GM12892 (cell line): ENCODE measurements around the gene ENGASE.

ENCODE experiments used
- DNase-seq: peaks from one replicate; pipeline ENCODE4 v3.0.0; 2011; ENCODE audit not compliant: insufficient read length
- FAIRE-seq: peaks from 2 replicates; lab custom pipeline; 2011; peaks lifted over from hg19 to GRCh38; lab: Jason Lieb, UNC
- POLR2A ChIP-seq: IDR thresholded peaks from 2 replicates; pipeline ENCODE4 v1.6.1; 2011; ENCODE audit warnings: low read depth, low read length, control low read depth
- POLR2AphosphoS5 ChIP-seq: IDR thresholded peaks from 2 replicates; pipeline ENCODE4 v1.6.1; 2011; ENCODE audit warnings: low read depth, low read length, control low read depth
- TAF1 ChIP-seq: IDR thresholded peaks from 2 replicates; pipeline ENCODE4 v1.6.1; 2011; ENCODE audit warnings: low read depth, mild to moderate bottlenecking, control low read depth, low read length, borderline replicate concordance

ENGASE gene

GRCh38 chr17:79104898-79105600 lies 30.4 kb downstream of the ENGASE start:
- TF ChIP-seq TAF1: no peak
- no peak for FAIRE-seq

GRCh38 chr17:79105937-79106336 lies 31.3 kb downstream of the ENGASE start:
- no peak for FAIRE-seq
- TF ChIP-seq TAF1 (no peak), POLR2AphosphoS5 (no peak), POLR2A (no peak)
- DNase-seq: no peak

More at GRCh38 chr17:79104898-79105600, 30.4 kb downstream of the ENGASE start:
- DNase-seq: no peak

GRCh38 chr17:79106958-79107357 lies 32.3 kb downstream of the ENGASE start:
- FAIRE-seq: no peak
- TF ChIP-seq POLR2A (no peak), TAF1 (no peak), POLR2AphosphoS5 (no peak)
- no peak for DNase-seq

GRCh38 chr17:79107499-79108231 lies 33.0 kb downstream of the ENGASE start:
- TF ChIP-seq TAF1 (no peak), POLR2AphosphoS5 (no peak), POLR2A (no peak)
- no peak for FAIRE-seq
- no peak for DNase-seq

- DNase-seq: no peak
- TF ChIP-seq POLR2AphosphoS5 (no peak), POLR2A (no peak), TAF1 (no peak)
- FAIRE-seq: no peak
Measured at GRCh38 chr17:79108232-79108850, 33.7 kb downstream of the ENGASE start.

GRCh38 chr17:79108870-79109269 lies 34.2 kb downstream of the ENGASE start:
- DNase-seq (no peak), FAIRE-seq (no peak)
- TF ChIP-seq POLR2AphosphoS5 (no peak), POLR2A (no peak), TAF1 (no peak)

GRCh38 chr17:79109584-79109983 lies 35.0 kb downstream of the ENGASE start:
- FAIRE-seq (no peak), DNase-seq (no peak)
- TF ChIP-seq TAF1: no peak

- DNase-seq (no peak), FAIRE-seq (no peak)
- no peak for TF ChIP-seq POLR2AphosphoS5
- no peak for TF ChIP-seq TAF1
- TF ChIP-seq POLR2A: no peak
Measured at GRCh38 chr17:79111097-79111496, 36.5 kb downstream of the ENGASE start.

- DNase-seq (no peak), FAIRE-seq (no peak)
- TF ChIP-seq POLR2A: no peak
- TF ChIP-seq POLR2AphosphoS5: no peak
- TF ChIP-seq TAF1: no peak
Measured at GRCh38 chr17:79112471-79112870, 37.8 kb downstream of the ENGASE start.

- DNase-seq (no peak), FAIRE-seq (no peak)
- TF ChIP-seq TAF1: no peak
- TF ChIP-seq POLR2AphosphoS5: no peak
- TF ChIP-seq POLR2A: no peak
Measured at GRCh38 chr17:79113699-79114457, 39.3 kb downstream of the ENGASE start.
